GM12892 (cell line): ENCODE results near the gene LGALS9.
"Not testable (repeated sequence)": the region's sequence is repeated elsewhere in the genome, so short reads cannot be mapped to it uniquely, and the experiment has no call there.

Experiments
- POLR2A ChIP-seq: IDR thresholded peaks from 2 replicates; pipeline ENCODE4 v1.6.1; 2011; ENCODE audit warnings: low read depth, low read length, control low read depth
- POLR2AphosphoS5 ChIP-seq: IDR thresholded peaks from 2 replicates; pipeline ENCODE4 v1.6.1; 2011; ENCODE audit warnings: low read depth, low read length, control low read depth
- TAF1 ChIP-seq: IDR thresholded peaks from 2 replicates; pipeline ENCODE4 v1.6.1; 2011; ENCODE audit warnings: low read depth, mild to moderate bottlenecking, control low read depth, low read length, borderline replicate concordance

DNA sequence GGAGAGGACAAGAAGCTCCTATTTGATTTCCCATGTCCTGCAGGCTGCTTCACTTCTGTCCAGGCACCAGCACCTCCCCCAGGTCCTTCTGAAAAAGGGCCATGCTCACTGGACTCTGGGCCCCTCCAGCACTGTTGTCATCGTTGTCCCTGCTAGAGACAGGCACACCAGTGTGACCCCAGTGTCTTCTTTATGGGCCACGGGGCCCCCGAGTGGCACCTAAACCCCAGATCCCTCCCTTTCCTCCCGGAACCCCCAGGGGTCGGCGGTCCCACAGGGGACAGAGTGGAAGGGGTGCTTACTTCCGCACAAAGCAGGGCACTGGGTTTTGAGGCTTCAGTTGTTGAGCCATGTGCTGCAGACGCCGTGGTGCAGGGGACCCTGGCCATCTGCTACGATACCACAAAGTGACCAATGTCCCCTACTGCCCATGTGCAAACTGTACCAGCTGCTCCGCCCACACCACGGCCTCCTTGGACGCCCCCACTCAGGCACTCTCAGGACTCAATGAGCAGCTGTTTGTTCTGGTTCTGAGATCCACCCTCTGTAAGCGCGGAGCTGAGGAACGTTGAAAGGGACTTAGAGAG is 24.6 kb downstream of the LGALS9 start:
- not testable (repeated sequence) for TF ChIP-seq TAF1, POLR2AphosphoS5, POLR2A
